ENCODE measurements around the gene PHF12.

- TF ChIP-seq TAF1 (IDR thresholded peaks at IDR 0.05; ENCODE audit: low read depth, low read length) (no peak), POLR2AphosphoS5 (IDR thresholded peaks at IDR 0.05; ENCODE audit: low read depth, low read length) (no peak), POLR2A (IDR thresholded peaks at IDR 0.05; ENCODE audit: low read depth, low read length) (no peak)
Observed at GRCh38 chr17:28967221-28968135, 16.2 kb upstream of the PHF12 start.
